ENCODE data around the gene PAX8.

The PAX8 gene

GRCh38 chr2:113260991-113261390 lies 17.7 kb downstream of the PAX8 start:
- peaks cover 34% of the 10 kb centered on the region for H3K4me1 ChIP-seq (ENCODE audit: insufficient read depth, low read length, poor library complexity, severe bottlenecking)
- no peaks in the 10 kb centered on the region for H3F3A ChIP-seq (ENCODE audit: low read depth)
- no peaks in the 10 kb centered on the region for H3K27me3 ChIP-seq (ENCODE audit: insufficient read depth, low read length, poor library complexity, severe bottlenecking)
- no peak for TF ChIP-seq CTCF (conservative IDR thresholded peaks at IDR 0.05; ENCODE audit: low read length)
- TF ChIP-seq EZH2phosphoT487 (IDR thresholded peaks at IDR 0.05; ENCODE audit: borderline replicate concordance), result no peak
- no peaks in the 10 kb centered on the region for H3K9me3 ChIP-seq (ENCODE audit: insufficient read depth, low read depth, low read length)
- H3K9ac ChIP-seq (ENCODE audit: low read depth, low read length, poor library complexity, severe bottlenecking), result no peak overlapping the region
- H3K79me2 ChIP-seq (ENCODE audit: insufficient read depth, low read length), result no peaks in the 10 kb centered on the region
- no peak overlapping the region for H3K4me3 ChIP-seq (ENCODE audit: low read length, poor library complexity, severe bottlenecking)
- H3K9me2 ChIP-seq (replicated peaks; ENCODE audit: low read depth, low read length), result no peaks in the 10 kb centered on the region
- no peaks in the 10 kb centered on the region for H3K36me3 ChIP-seq (ENCODE audit: insufficient read depth, low read length)
- no peak overlapping the region for H2AFZ ChIP-seq (ENCODE audit: low read length)
- H3K4me2 ChIP-seq (ENCODE audit: low read depth, low read length, poor library complexity, severe bottlenecking), result no peak overlapping the region
- H4K20me1 ChIP-seq (ENCODE audit: insufficient read depth, low read length, poor library complexity, severe bottlenecking), result no peaks in the 10 kb centered on the region

GRCh38 chr2:113258471-113259147 lies 20.1 kb downstream of the PAX8 start:
- Histone ChIP-seq H3K4me1 (ENCODE audit: insufficient read depth, low read length, poor library complexity, severe bottlenecking) (peaks cover 37% of the 10 kb centered on the region), H4K20me1 (ENCODE audit: insufficient read depth, low read length, poor library complexity, severe bottlenecking) (no peaks in the 10 kb centered on the region), H2AFZ (ENCODE audit: low read length) (no peak overlapping the region; the same call in 1 of the 2 replicates), H3K9me2 (replicated peaks; ENCODE audit: low read depth, low read length) (no peaks in the 10 kb centered on the region), H3K9ac (ENCODE audit: low read depth, low read length, poor library complexity, severe bottlenecking) (no peak overlapping the region), H3K79me2 (ENCODE audit: insufficient read depth, low read length) (no peaks in the 10 kb centered on the region), H3K9me3 (ENCODE audit: insufficient read depth, low read depth, low read length) (no peaks in the 10 kb centered on the region), H3K36me3 (ENCODE audit: insufficient read depth, low read length) (no peaks in the 10 kb centered on the region), H3K4me2 (ENCODE audit: low read depth, low read length, poor library complexity, severe bottlenecking) (no peak overlapping the region), H3K4me3 (ENCODE audit: low read length, poor library complexity, severe bottlenecking) (no peak overlapping the region), H3F3A (ENCODE audit: low read depth) (no peaks in the 10 kb centered on the region), H3K27me3 (ENCODE audit: insufficient read depth, low read length, poor library complexity, severe bottlenecking) (no peaks in the 10 kb centered on the region)
- TF ChIP-seq CTCF (conservative IDR thresholded peaks at IDR 0.05; ENCODE audit: low read length) (no peak), EZH2phosphoT487 (IDR thresholded peaks at IDR 0.05; ENCODE audit: borderline replicate concordance) (no peak)

- Histone ChIP-seq H3K9ac (ENCODE audit: low read depth, low read length, poor library complexity, severe bottlenecking) (no peak overlapping the region), H3K4me2 (ENCODE audit: low read depth, low read length, poor library complexity, severe bottlenecking) (peak overlapping the region; percentile 36)
- TF ChIP-seq EZH2phosphoT487 (IDR thresholded peaks at IDR 0.05; ENCODE audit: borderline replicate concordance) (no peak), CTCF (conservative IDR thresholded peaks at IDR 0.05; ENCODE audit: low read length) (no peak)
These were observed 21.0 kb downstream of the PAX8 start for GRCh38 chr2:113257516-113258264.

More at GRCh38 chr2:113257516-113258264, 21.0 kb downstream of the PAX8 start:
- Histone ChIP-seq H3K36me3 (ENCODE audit: insufficient read depth, low read length) (no peaks in the 10 kb centered on the region), H3K79me2 (ENCODE audit: insufficient read depth, low read length) (no peaks in the 10 kb centered on the region), H3K9me2 (replicated peaks; ENCODE audit: low read depth, low read length) (no peaks in the 10 kb centered on the region), H3F3A (ENCODE audit: low read depth) (no peaks in the 10 kb centered on the region), H2AFZ (ENCODE audit: low read length) (no peak overlapping the region), H3K9me3 (ENCODE audit: insufficient read depth, low read depth, low read length) (no peaks in the 10 kb centered on the region), H4K20me1 (ENCODE audit: insufficient read depth, low read length, poor library complexity, severe bottlenecking) (no peaks in the 10 kb centered on the region), H3K4me1 (ENCODE audit: insufficient read depth, low read length, poor library complexity, severe bottlenecking) (peaks cover 46% of the 10 kb centered on the region), H3K4me3 (ENCODE audit: low read length, poor library complexity, severe bottlenecking) (no peak overlapping the region), H3K27me3 (ENCODE audit: insufficient read depth, low read length, poor library complexity, severe bottlenecking) (no peaks in the 10 kb centered on the region)
